SKM-1 treated with dmso at 0.1 percent for 144 hours (cell line): ENCODE measurements around the gene SMAD3.
"Not testable (repeated sequence)": the region's sequence is repeated elsewhere in the genome, so short reads cannot be mapped to it uniquely, and the experiment has no call there.

Experiments used
- DNase-seq: peaks from one replicate; lab custom pipeline; 2025; ENCODE audit not compliant: unreplicated experiment; lab: John Stamatoyannopoulos, UW

Gene SMAD3

DNA sequence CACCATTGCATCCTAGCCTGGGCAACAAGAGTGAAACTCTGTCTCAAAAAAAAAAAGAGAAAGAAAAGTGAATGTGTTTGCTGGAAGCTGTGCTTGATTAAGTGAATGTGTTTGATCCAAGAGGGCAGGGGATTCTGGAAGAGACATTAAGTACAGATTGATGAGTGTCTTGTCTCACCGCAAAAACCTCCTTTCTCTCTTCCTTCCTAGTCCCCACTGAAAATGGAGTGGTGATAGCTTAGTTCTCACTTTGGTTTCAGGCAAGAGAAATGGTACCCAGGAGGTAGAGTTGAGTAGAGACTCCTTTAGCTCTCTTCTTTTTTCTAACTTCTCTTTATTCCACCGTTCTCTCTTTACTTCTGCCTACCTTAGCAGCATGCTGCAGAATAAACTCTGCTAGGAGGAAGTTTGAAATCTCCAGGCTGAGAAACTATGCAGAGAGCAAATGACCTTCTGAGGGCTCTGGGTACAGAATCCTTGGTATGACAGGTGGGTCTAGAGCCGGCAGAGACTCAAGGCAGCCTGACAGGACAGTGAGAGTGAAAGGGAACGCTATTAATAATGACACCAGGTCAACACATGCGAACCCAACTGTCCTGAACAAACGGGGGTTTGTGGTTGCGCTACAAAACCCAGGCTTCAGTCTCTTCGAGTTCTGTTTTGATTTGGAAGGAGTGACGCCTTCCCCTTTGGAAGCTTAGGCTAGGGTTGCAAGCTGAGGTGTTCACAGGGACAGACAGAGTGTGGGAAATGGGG is 74.9 kb downstream of the SMAD3 start:
- DNase-seq, result no peak

- DNase-seq, result no peak
Observed at GRCh38 chr15:67142092-67142766, 76.8 kb downstream of the SMAD3 start.

DNA sequence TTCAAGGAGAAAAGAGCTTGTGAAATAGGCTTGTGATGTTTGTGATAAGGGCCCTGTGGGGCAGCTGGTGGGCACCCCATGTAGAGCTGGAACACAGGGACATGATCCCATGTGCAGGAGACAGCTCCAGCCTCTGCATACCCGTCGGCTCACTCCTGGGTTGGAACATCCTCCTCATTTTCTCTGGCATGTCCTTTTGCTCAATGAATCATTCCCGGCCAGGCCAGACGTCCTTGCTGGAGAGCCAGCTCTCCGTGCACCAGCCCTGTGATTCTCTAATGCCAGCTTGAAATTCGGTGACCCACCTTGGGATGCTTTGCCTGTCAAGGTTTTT is 77.3 kb downstream of the SMAD3 start:
- DNase-seq, result no peak

GRCh38 chr15:67143646-67144045 is 78.2 kb downstream of the SMAD3 start:
- no peak for DNase-seq

GRCh38 chr15:67144609-67145311 is 79.4 kb downstream of the SMAD3 start:
- DNase-seq, result peak; percentile 49

DNA sequence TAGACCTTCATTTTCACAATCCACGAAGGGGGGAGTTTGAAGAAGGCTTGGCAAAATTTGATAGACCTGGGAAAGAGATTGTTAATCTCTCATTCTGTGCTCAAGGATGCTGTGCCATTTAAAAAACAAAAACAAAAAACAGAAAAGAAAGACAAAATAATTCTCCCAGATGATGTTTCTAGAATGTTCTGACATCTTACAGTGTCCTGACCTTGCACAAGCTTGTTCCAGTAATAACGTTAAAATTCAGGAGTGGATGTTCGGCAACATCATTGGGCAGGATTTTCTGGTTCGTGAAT is 79.9 kb downstream of the SMAD3 start:
- DNase-seq, result no peak

- DNase-seq, result no peak
Observed at GRCh38 chr15:67145710-67146109, 80.3 kb downstream of the SMAD3 start.

- no peak for DNase-seq
Observed at GRCh38 chr15:67146234-67146633, 80.8 kb downstream of the SMAD3 start.

DNA sequence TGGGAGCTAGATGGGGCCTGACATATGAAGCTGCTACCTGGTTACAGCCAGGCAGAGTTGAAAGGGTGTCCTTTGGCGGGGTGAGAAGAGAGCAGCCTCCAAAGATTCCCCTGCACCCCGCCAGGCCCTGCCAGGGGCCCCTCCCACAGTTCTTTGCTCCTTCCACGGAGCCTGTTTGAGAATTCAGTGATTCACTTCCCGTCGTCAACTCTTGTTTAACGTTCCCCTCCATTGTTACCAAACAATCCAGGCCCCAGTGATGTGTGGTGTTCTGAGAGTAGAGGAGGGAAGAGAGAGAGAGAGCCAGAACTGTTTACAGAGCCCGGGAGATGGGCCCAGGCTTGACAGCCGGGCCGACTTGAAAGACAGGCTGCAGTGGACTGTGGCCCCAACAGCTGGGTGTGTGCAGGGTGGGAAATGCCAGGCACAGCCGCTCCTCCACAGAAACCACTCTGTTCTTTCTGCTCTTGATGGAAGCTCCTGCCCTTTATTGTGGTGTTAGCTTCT is 81.5 kb downstream of the SMAD3 start:
- DNase-seq, result no peak

DNA sequence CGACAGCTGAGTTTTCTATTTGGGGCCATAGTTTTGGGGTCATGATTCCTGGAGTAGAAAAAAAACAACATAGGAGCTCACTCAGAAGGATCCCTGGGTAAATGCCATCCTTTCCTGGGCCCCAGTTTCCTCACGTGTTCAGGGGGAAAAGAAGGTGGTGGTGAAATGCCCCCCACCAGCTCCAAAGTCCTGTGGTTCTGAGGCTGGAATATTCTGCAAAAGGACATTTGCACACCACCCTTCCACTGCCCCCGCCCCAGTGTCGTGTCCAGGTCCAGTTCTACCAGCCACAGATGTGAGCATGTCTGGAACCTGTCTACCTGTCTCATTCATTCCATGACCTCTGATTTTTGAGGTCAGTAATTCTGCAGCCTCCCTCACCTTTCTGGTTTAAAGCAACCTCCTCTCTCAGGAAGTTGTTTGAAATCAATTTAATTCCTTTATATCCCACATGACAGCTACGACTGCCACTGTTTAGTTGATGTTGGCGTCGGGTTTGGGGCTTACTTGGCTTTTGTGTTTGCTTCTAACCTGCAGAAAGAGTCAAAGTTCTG is 82.1 kb downstream of the SMAD3 start:
- DNase-seq, result no peak

DNA sequence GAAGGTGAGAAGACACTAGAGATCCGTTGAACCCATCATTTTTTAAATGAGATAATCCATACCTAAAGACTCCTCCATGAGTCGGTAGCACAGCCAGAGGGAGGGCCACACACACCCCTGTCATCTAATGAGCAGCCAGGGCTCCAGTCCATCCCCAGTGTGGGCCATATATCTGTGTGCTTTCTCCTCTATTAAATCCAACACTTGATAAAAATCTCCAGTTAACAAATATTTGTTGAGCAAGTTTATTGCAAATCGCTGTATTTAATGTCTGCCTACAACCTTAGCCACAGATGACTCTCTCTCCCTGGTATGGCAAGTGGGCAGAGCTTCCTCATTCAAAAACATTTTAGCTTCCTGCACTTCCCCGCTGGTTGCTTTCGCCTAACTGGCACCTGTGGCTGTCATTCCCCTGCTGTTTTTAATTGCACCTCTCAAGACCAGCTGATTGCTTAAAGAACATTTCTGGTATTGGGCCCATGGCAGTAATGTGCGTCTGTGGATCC is 82.8 kb downstream of the SMAD3 start:
- peak; percentile 47 for DNase-seq

DNA sequence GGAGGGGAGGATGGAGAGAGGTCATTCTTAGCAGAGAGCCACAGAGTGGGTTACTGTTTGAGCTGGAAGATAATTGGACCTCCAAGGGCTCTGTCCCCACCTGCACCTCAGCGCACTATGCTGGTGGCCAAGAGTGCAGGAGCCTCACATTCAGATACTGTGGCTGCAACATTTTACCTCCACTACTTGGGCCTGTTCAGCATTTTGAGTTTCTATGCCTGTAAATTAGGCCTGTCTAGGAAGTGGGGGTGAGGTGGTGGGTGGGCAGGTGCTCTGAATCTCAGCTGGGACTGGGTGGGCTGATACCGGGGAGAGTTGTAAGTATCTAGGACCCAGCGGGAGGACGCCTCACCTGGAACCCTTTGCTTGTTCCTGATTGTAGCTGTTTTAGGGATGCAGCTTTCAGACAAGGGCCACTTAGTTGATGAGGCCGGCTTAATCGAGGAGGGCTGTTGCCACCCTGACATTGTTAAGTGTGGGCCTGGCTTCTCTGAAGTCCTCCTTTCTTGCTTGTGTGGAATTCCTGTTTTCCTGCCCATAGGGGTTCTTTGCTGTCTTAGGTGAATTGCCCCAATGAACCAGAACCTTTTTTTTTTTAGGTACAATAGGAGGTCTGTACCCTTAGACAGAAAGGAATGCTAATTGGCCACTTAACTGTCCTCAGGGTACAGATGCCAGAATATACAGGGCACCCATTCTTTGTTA is 83.8 kb downstream of the SMAD3 start:
- no peak for DNase-seq

DNA sequence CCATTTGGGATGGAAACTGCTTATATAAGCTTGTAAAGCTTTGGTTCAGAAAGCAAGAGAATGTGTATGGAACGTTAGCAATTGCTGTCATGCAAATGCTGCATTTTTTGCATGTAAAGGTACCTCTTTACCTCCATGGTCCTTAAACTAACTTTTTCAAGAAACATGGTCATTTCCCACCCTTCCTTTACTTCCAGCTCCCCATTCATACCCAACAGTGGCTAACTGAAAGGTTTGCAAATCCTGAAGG is 84.3 kb downstream of the SMAD3 start:
- DNase-seq, result no peak

DNA sequence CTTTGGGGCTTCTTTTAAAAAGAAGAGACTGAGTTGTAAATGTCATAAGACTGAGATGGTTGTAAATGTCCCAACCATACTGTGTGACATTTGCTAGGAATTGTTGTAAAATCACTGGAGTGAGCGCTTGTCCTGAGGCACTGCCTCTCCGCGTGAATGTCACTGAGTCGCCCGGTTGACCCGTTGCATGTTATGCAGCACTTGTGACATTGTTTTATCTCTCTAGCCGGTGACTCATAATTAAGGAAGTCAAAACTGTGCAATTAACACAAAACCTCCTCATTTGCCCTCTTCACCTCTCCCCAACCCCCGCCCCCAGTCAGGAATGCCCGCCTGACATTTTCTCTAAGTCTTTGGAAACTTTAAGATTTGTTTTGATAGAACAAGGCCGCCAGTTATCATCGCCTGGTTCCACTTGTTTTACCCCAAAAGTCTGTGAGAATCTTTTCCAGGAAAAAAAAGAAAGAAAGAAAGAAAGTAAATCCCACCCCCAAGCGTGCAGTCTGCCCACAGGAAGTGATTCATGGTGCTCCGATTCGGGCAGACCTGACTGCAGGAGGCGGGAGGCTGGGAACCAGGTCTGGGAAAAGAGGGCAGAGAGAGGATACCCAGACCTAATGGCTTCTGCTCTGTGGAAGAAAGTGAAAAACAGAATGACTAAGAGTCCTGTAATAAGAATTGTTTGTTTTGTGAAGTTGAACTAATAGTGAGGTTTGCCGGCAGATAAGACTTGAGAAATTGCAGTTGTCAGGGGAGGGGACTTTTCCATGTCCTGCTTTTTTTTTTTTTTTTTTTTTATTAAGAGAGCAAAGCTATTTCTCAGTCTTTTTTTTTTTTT is 84.8 kb downstream of the SMAD3 start:
- DNase-seq, result peak; percentile 38

- no peak for DNase-seq
Observed at GRCh38 chr15:67152429-67152828, 87.0 kb downstream of the SMAD3 start.

DNA sequence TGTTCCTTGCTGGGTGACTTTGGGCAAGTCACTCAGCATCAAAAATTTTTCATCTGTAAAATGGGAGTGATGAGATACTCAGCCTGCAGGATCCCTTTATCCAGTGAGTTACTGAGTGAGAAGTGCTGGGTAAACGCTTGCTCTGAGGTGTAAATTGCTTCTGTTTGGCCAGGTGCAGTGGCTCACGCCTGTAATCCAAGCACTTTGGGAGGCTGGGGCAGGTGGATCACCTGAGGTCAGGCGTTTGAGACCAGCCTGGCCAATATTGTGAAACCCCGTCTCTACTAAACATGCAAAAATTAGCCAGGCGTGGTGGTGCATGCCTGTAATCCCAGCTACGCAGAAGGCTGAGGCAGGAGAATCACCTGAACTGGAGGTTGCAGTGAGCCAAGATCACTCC is 87.6 kb downstream of the SMAD3 start:
- not testable (repeated sequence) for DNase-seq

DNA sequence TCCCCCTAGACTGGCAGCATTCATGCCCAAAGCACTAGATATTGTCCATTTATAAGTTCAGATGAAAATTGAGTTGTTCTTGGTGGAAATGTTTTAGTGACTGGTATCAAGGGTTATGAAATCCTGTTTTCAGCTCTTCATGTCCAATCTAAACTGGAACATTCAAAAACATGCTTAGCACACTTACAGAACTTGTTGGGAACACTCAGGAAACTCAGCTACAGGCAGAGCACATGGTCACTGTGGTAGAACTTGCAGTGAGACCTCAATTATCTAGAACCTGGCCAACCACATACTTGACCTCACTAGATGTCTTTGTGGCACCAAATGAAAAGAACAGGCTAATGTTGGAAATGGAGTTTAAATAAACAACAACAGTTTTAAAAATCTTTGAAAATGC is 88.8 kb downstream of the SMAD3 start:
- no peak for DNase-seq

DNA sequence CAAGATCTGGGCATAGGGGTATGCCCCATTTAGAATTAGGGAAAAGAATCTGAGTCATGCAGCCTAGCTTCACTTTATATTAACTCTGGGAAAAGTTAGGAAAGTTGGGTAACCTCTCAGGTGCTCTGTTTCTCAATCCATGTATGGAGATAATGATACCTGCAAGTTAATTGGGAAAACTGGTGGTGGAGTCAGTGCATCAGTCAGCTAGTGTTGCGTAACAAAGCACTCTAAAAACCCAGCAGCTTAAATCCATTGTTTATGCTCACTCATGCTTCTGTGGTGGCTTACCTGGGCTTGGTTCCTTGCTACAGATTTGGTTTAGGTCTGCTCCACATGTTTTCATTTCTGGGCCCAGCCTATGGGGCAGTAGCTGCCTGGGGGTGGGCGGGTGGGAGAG is 91.0 kb downstream of the SMAD3 start:
- no peak for DNase-seq

DNA sequence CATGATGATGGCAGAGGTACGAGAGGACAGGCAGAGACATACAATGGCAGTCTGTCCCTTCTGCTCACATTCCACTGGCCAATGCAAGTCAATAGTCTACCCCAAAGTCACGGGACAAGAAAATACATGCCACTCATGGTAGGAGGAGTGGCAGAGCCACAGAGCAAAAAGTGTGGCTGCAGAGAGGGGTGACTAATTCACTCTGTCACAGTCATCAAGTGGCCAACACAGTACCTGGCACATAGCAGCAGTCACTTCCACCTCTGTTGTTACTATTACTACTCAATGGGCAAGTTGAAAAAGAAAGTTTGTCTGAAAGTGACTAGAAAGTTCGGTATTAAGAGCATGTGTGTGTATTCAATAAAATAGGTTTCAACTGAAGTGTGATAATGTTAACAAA is 91.4 kb downstream of the SMAD3 start:
- no peak for DNase-seq

DNA sequence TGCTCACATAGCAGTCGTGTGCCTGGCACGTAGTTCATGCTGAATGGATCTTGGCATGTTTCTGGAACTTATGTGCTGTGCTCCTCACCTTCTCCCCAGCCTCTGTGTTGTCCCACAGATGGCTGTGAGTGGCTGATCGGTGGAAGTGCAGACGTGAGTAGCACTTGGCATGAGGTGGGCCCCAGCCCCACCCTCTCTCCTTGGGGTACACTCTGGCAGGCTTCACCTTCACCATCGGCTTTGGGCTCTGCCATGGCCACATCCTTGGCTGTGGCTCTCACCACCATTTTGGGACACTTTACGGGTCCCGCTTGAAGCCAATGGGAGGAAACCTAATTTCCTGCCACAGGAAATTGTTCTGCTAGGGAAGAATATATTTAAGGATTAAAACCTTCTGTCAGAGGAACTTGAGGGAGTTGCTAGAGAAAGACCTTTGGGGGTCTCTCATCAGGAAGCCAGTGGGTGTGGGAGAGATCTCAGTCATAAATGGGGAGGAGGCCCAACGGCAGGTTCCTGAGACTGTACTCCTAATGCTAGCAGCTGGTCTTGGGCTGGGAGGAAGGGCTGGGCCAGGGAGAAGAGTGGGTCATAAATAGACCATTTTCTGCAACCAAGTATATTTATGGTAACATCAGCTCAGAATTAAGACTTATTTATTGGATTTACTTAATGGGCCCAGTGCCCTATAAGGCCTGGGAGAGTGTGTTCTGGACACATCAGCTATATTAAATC is 92.3 kb downstream of the SMAD3 start:
- DNase-seq, result no peak
